Esophagus muscularis mucosa (tissue), 4 donors: Measurements from ENCODE around the gene SETD2.

ENCODE experiments used
- CTCF ChIP-seq, 3 experiments: fragments of 200-600 bp in 2 of 3; fragments of 450-650 bp in 1 of 3; sonication (generic) in 2 of 3; IDR thresholded peaks; one replicate each; pipeline ENCODE4 v1.5.1; 2017 to 2019; ENCODE audit warnings: antibody characterized with exemption in 3 of 3, mild to moderate bottlenecking in 2 of 3, moderate library complexity in 1 of 3
- EP300 ChIP-seq: sonication (generic); formaldehyde crosslinking; IDR thresholded peaks from one replicate; pipeline ENCODE4 v1.6.1; 2017; ENCODE audit warnings: antibody characterized with exemption
- POLR2AphosphoS5 ChIP-seq, 2 donors: sonication (generic); formaldehyde crosslinking; IDR thresholded peaks; one replicate each; pipeline ENCODE4 v1.6.1; 2017; ENCODE audit warnings: antibody characterized with exemption in 2 of 2

GRCh38 chr3:47186285-47186684, 22.4 kb upstream of the SETD2 start:
- no peak for TF ChIP-seq CTCF (IDR thresholded peaks at IDR 0.05)
- no peak for TF ChIP-seq EP300
- TF ChIP-seq POLR2AphosphoS5 (IDR thresholded peaks at IDR 0.05), result no peak
